ENCODE data around the gene TNFAIP3.
"Not testable (repeated sequence)": the region's sequence is repeated elsewhere in the genome, so short reads cannot be mapped to it uniquely, and the experiment has no call there.

Gene TNFAIP3

GRCh38 chr6:137844773-137845172 is 22.3 kb upstream of the TNFAIP3 start:
- not testable (repeated sequence) for H3K4me3 ChIP-seq (ENCODE audit: low read depth, low read length)

GRCh38 chr6:137845460-137845859 is 21.6 kb upstream of the TNFAIP3 start:
- H3K4me3 ChIP-seq (ENCODE audit: low read depth, low read length) = no peak overlapping the region

DNA sequence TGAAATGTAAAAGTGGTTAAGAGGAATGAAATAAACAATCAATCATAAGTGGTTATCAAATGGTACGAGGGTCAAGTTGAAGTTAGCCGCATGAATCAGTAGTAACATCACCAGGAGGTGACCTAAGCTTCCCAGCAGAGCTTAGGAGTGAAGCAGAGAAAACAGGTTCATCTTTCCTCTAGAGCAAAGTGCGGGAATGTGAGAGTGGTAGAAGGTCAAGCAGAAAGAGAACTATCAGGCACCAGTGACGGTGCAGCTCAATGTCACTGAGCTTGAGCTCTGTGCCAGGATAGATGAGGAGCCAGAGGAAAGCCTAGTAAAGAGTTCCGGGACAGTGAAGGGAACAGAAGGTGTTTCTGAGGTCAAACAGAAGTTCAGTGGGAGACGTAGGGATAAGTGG is 20.8 kb upstream of the TNFAIP3 start:
- no peak overlapping the region for H3K4me3 ChIP-seq (ENCODE audit: low read depth, low read length)

DNA sequence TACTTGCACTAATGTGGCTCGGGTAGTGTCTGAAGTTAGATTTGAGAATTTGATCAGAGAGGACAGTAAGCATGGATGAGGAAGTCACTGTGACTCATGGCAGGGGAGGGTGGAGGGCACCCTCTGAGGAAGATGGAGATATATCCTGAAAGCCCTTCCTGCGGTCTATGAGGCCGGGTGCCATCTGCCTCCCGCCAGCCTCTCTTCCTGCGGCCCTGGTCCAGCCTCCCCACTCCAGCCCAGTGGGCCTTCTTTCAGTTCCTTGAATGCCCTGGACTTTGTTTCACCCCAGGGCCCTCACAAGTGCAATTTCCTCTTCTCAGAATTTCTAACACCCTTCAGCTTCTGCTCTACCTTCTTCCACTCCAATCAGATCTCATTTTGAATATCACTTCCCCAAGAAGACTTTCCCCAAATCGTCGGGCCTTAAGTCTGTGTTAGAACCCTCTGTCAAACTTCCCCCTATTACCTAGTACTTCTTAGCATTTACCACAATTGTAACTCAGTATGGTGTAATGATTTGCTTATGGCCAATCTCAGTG is 20.2 kb upstream of the TNFAIP3 start:
- no peak overlapping the region for H3K4me3 ChIP-seq (ENCODE audit: low read depth, low read length)

DNA sequence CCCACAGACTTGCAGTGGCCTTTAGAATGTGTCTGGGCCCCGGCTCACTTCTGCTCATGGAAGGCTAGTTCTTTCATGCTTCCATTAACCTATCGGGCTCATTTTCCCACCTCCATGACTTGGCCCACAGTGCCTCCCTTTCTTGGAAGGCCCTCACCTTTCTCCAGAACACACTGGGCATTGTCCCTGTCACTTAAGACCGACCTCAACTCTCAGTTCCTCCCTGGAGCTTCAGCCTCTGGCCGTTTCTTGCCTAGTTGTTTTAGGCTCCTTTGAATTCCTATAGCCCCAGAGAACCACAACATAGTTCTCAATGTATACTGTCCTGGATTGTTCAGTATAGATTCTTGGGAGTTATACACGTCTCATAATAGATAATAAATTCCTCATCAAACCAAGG is 19.3 kb upstream of the TNFAIP3 start:
- H3K4me3 ChIP-seq (ENCODE audit: low read depth, low read length) = no peak overlapping the region

- H3K4me3 ChIP-seq (ENCODE audit: low read depth, low read length) = no peak overlapping the region
Measured at GRCh38 chr6:137848672-137849071, 18.4 kb upstream of the TNFAIP3 start.

GRCh38 chr6:137849181-137849980 is 17.7 kb upstream of the TNFAIP3 start:
- no peak overlapping the region for H3K4me3 ChIP-seq (ENCODE audit: low read depth, low read length)

GRCh38 chr6:137849981-137850714 is 16.9 kb upstream of the TNFAIP3 start:
- no peak overlapping the region for H3K4me3 ChIP-seq (ENCODE audit: low read depth, low read length)

DNA sequence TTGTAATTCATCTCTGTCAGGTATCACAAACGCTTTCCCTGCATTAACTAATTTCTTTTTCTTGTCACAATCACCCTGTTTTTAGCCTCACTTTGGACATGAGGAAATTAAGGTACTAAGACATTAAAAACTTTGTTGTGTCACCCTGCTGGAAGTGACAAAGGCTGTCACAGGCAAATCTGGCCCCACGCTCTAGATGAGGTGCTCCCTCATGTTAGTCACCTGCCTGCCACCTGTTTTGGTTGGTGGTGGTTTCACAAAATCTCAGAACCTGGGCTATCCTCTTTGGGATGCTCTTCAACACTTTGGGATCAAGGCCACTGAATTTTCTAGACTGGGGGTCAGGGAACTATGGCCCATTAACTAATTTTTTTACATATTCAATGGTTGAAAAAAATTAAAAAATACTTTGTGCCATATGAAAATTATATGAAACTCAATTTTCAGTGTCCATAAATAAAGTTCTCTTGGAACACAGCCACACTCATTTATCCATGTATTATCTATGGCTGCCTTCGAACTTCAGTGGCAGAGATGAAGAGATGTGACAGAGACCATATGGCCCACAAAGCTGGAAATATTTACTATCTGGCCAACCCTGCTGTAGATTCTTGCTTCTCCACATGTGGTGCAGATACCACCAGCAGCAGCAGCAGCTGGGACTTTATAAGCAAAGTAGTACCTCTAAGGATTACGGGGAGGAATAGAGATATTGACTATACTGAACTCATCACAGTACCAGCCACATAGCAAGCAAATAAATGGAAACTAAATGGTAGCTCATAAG is 16.1 kb upstream of the TNFAIP3 start:
- no peak overlapping the region for H3K4me3 ChIP-seq (ENCODE audit: low read depth, low read length)

- H3K4me3 ChIP-seq (ENCODE audit: low read depth, low read length) = no peak overlapping the region
Measured at GRCh38 chr6:137851669-137852068, 15.4 kb upstream of the TNFAIP3 start.

DNA sequence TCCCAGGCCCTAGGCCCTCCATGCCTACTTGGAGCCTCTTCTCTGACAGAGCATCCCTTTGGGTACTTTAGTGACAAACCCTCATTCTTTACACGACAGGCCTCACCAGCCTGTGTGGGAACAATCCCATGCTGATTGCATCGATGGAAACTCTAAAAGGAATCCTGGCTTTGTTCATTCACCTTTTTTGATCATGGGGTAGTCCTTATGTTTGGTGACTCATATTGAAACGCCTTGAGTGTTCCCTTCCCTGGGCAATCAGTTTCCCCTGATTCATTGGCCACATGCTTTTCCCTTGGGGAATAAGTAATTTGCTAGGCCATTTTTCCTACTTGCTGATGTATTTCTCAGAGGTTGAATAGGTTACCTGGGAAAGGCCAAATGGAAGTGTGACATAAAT is 14.7 kb upstream of the TNFAIP3 start:
- no peak overlapping the region for H3K4me3 ChIP-seq (ENCODE audit: low read depth, low read length)

- no peak overlapping the region for H3K4me3 ChIP-seq (ENCODE audit: low read depth, low read length)
Measured at GRCh38 chr6:137852811-137853210, 14.2 kb upstream of the TNFAIP3 start.

DNA sequence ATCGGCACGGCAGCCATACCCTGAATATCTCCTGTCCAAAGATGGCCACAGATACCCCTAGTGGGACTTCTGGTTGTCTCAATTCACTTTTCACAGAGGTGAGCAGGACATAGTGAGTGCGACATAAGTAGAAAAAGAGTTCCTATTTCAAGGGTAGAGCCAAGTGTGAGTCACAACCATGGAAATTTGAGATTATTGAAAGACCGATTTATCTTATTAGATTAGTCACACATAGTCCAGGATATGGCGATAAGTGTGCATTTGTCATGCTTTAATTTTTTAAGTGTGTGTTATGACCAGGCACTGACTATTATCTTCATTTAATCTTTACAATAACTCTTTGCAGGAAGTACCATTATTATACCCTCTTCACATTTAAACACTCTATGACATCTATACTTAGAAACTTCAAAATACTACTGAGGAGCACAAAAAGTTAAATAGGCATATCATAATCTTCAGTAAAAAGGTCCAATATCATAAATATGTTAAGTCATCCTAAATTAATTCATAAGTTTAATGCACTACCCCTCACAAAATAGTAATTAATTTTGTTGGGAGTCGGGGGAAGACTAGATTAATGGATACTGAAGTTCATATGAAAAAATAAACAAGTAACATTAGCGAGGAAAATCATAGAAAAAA is 13.4 kb upstream of the TNFAIP3 start:
- no peak overlapping the region for H3K4me3 ChIP-seq (ENCODE audit: low read depth, low read length)

- no peak overlapping the region for H3K4me3 ChIP-seq (ENCODE audit: low read depth, low read length)
Measured at GRCh38 chr6:137856138-137856898, 10.7 kb upstream of the TNFAIP3 start.

- no peak overlapping the region for H3K4me3 ChIP-seq (ENCODE audit: low read depth, low read length)
Measured at GRCh38 chr6:137859025-137859424, 8.0 kb upstream of the TNFAIP3 start.

DNA sequence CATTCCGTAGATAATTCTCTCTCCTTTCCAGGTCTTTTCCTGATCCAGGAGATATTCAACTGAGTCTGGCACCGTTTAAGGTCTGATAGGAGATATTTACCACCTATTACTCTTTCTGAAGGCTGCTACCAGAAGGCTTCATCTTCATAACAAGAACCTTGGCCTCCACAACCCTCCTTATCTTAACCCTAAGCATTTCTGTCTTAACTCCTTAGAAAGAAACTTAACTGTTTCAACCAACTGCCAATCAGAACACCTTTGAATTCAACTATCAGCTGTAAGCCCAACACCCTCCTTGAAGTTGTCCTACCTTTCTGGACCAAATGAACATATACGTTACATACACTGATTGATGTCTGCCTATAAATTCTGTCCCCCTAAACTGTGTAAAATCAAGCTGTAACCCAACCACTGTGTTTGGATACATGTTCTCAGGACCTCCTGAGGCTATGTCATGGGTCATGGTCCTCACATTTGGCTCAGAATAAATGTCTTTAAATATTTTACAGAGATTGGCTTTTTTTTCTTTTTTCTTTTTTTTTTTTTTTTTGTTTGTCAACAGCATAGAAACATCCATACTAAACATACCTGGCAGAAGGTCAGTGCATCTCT is 6.6 kb upstream of the TNFAIP3 start:
- H3K4me3 ChIP-seq (ENCODE audit: low read depth, low read length) = no peak overlapping the region

GRCh38 chr6:137861550-137862337 is 5.3 kb upstream of the TNFAIP3 start:
- H3K4me3 ChIP-seq (ENCODE audit: low read depth, low read length) = no peak overlapping the region

DNA sequence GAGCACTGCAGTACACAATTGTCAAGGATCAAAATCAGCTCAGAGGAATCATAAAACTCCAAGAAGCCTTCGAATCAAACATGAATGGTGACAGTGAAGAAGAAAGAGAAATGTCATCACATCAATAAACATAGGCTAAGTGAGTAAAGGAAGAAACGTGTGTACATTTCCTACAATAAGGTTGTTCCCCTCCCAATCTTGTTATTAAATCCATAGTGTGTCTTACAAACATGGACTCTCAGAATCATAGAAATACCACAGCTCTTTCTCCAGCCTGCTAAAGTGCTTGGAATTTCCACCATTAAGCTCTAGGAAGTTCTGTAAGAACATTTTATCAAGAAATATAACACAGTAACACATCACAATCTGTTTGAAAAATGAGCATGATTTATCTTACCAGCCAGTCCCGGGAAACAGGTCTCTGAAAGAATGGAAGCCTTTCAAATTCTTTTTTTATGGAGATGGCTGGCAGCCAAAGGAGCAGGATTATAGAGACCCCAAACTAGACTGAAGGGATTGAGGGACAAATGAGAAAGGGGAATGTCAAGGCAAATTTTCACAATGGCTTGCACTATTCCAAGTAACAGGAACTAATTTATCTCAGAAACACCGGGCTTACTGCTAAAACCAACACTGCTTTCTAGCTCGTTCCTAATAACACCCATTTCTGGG is 4.5 kb upstream of the TNFAIP3 start:
- H3K4me3 ChIP-seq (ENCODE audit: low read depth, low read length) = no peak overlapping the region
